Measurements from ENCODE around the gene GYPC.
"Not testable (repeated sequence)": the region's sequence is repeated elsewhere in the genome, so short reads cannot be mapped to it uniquely, and the experiment has no call there.

GYPC gene

GRCh38 chr2:126700677-126701076 lies 44.7 kb downstream of the GYPC start:
- no peak for DNase-seq

- DNase-seq, result no peak
These were observed 47.4 kb downstream of the GYPC start for GRCh38 chr2:126703311-126703710.

- no peak for DNase-seq
These were observed 48.6 kb downstream of the GYPC start for GRCh38 chr2:126704434-126705160.

GRCh38 chr2:126707191-126707590 lies 51.2 kb downstream of the GYPC start:
- no peak for DNase-seq

- DNase-seq, result no peak
These were observed 52.0 kb downstream of the GYPC start for GRCh38 chr2:126707941-126708340.

- DNase-seq, result no peak
These were observed 58.4 kb downstream of the GYPC start for GRCh38 chr2:126714191-126714965.

GRCh38 chr2:126715111-126715510 lies 59.2 kb downstream of the GYPC start:
- no peak for DNase-seq

GRCh38 chr2:126715576-126716406 lies 59.8 kb downstream of the GYPC start:
- no peak for DNase-seq

GRCh38 chr2:126717277-126717676 lies 61.3 kb downstream of the GYPC start:
- DNase-seq, result not testable (repeated sequence)

- DNase-seq, result no peak
These were observed 62.0 kb downstream of the GYPC start for GRCh38 chr2:126717928-126718327.

GRCh38 chr2:126719191-126719832 lies 63.4 kb downstream of the GYPC start:
- no peak for DNase-seq

GRCh38 chr2:126719833-126720351 lies 63.9 kb downstream of the GYPC start:
- DNase-seq, result no peak

GRCh38 chr2:126720638-126721037 lies 64.7 kb downstream of the GYPC start:
- DNase-seq, result peak; percentile 18

GRCh38 chr2:126722081-126722480 lies 66.1 kb downstream of the GYPC start:
- no peak for DNase-seq

- no peak for DNase-seq
These were observed 66.6 kb downstream of the GYPC start for GRCh38 chr2:126722546-126722945.

- no peak for DNase-seq
These were observed 67.4 kb downstream of the GYPC start for GRCh38 chr2:126723281-126723815.

- no peak for DNase-seq
These were observed 69.6 kb downstream of the GYPC start for GRCh38 chr2:126725580-126725979.

GRCh38 chr2:126729896-126730295 lies 73.9 kb downstream of the GYPC start:
- DNase-seq, result no peak

- DNase-seq, result no peak
These were observed 74.7 kb downstream of the GYPC start for GRCh38 chr2:126730655-126731054.

GRCh38 chr2:126731353-126731752 lies 75.4 kb downstream of the GYPC start:
- DNase-seq, result no peak

- DNase-seq, result no peak
These were observed 76.8 kb downstream of the GYPC start for GRCh38 chr2:126732682-126733245.

GRCh38 chr2:126733795-126734194 lies 77.8 kb downstream of the GYPC start:
- no peak for DNase-seq
